ENCODE results near the gene CITED2.

DNA sequence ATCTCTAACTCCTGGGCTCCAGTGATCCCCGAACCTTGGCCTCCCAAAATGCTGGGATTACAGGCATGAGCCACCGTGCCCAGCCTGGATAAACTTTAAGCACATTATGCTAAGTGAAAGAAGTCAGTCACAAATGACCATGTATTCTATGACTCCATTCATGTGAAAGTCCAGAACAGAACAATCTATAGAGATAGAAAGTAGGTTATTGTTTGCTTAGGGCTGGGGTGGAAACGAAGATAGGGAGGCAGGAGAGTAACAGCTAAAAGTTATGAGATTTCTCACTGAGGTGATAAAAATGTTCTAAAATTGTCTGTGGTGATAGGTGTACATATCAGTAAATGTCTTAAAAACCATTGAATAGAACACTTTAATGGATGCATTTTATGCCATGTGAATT lies 40.9 kb upstream of the CITED2 start:
- TF ChIP-seq, protein P1, sequence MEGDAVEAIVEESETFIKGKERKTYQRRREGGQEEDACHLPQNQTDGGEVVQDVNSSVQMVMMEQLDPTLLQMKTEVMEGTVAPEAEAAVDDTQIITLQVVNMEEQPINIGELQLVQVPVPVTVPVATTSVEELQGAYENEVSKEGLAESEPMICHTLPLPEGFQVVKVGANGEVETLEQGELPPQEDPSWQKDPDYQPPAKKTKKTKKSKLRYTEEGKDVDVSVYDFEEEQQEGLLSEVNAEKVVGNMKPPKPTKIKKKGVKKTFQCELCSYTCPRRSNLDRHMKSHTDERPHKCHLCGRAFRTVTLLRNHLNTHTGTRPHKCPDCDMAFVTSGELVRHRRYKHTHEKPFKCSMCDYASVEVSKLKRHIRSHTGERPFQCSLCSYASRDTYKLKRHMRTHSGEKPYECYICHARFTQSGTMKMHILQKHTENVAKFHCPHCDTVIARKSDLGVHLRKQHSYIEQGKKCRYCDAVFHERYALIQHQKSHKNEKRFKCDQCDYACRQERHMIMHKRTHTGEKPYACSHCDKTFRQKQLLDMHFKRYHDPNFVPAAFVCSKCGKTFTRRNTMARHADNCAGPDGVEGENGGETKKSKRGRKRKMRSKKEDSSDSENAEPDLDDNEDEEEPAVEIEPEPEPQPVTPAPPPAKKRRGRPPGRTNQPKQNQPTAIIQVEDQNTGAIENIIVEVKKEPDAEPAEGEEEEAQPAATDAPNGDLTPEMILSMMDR (IDR thresholded peaks at IDR 0.05) = no peak
- no peak for TF ChIP-seq POLR2A (IDR thresholded peaks at IDR 0.05)

Data from uterus (tissue), 2 donors.